SU-DHL-6 (cell line): ENCODE measurements around the gene RNF146.
"Not testable (repeated sequence)": the region's sequence is repeated elsewhere in the genome, so short reads cannot be mapped to it uniquely, and the experiment has no call there.

Source experiments
- EZH2phosphoT487 ChIP-seq: fragments of 200-600 bp; sonication (generic), shearing (Covaris generic); conservative IDR thresholded peaks from 2 replicates; pipeline ENCODE4 v1.6.1; 2018; ENCODE audit warnings: mild to moderate bottlenecking, antibody characterized with exemption, low read length, moderate library complexity, mixed read lengths
- TF ChIP-seq, protein P1 (sequence below): fragments of 200-600 bp; sonication (generic); IDR thresholded peaks from one replicate; pipeline ENCODE4 v1.5.1; 2017; ENCODE audit warnings: antibody characterized with exemption, mild to moderate bottlenecking, low read length, moderate library complexity; ENCODE audit not compliant: insufficient read depth, poor library complexity, severe bottlenecking

DNA sequence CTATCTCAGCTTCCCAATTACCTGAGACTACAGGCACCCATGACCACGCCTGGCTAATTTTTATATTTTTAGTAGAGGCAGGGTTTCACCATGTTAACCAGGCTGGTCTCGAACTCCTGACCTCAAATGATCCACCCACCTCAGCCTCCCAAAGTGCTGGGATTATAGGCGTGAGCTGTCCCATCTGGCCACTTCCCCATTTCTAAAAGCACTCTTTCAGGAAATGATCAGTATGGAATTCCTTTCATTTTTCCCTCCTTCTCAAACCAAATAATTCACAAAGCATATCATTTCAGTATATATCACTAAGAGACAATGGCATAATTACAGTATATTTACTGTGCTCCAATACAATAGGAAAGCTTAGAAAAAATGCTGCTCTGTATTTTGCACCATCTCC, 64.6 kb downstream of the RNF146 start:
- TF ChIP-seq, protein P1, sequence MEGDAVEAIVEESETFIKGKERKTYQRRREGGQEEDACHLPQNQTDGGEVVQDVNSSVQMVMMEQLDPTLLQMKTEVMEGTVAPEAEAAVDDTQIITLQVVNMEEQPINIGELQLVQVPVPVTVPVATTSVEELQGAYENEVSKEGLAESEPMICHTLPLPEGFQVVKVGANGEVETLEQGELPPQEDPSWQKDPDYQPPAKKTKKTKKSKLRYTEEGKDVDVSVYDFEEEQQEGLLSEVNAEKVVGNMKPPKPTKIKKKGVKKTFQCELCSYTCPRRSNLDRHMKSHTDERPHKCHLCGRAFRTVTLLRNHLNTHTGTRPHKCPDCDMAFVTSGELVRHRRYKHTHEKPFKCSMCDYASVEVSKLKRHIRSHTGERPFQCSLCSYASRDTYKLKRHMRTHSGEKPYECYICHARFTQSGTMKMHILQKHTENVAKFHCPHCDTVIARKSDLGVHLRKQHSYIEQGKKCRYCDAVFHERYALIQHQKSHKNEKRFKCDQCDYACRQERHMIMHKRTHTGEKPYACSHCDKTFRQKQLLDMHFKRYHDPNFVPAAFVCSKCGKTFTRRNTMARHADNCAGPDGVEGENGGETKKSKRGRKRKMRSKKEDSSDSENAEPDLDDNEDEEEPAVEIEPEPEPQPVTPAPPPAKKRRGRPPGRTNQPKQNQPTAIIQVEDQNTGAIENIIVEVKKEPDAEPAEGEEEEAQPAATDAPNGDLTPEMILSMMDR, result not testable (repeated sequence)
- TF ChIP-seq EZH2phosphoT487, result not testable (repeated sequence)
